ENCODE data around the gene GPR139. TPM values are rescaled to one million over a fixed set of nuclear protein-coding genes. Genes with fewer than 3 reads are reported as not detected.

The GPR139 gene
- total RNA-seq, 1 experiment from 2014 or later = not detected

GRCh38 chr16:20002936-20003335, 70.8 kb downstream of the GPR139 start:
- Mint-ChIP-seq H3K27me3 (ENCODE audit: unreplicated experiment) (peaks cover 67% of the 10 kb centered on the region), H3K4me3 (ENCODE audit: low read depth, unreplicated experiment) (no peak overlapping the region), H3K27ac (ENCODE audit: unreplicated experiment) (no peak overlapping the region), H3K9me3 (ENCODE audit: low read depth, unreplicated experiment) (no peaks in the 10 kb centered on the region), H3K4me1 (ENCODE audit: low read depth, unreplicated experiment) (no peaks in the 10 kb centered on the region), H3K36me3 (ENCODE audit: insufficient read depth, unreplicated experiment) (no peaks in the 10 kb centered on the region)
- no peak for DNase-seq
- CTCF ChIA-PET = interaction anchor here (0.6 to 0.7 kb wide), 2 partner anchors 15 to 358 kb away, joined by 3 read pairs; no protein-coding TSS in a partner anchor
- intact Hi-C loops (cut with micrococcal nuclease; ENCODE audit: unreplicated experiment) = no loop called here
- no TSS peak for BruUV-seq (replicated peaks)
- TF ChIP-seq CTCF (IDR thresholded peaks at IDR 0.05; ENCODE audit: unreplicated experiment) = no peak

- H3K27me3 Mint-ChIP-seq (ENCODE audit: unreplicated experiment) = peaks cover 58% of the 10 kb centered on the region
- no peaks in the 10 kb centered on the region for H3K9me3 Mint-ChIP-seq (ENCODE audit: low read depth, unreplicated experiment)
- H3K4me1 Mint-ChIP-seq (ENCODE audit: low read depth, unreplicated experiment) = no peaks in the 10 kb centered on the region
- CTCF ChIA-PET = interaction anchor here (0.6 to 0.7 kb wide), 2 partner anchors 14 to 1145 kb away, joined by 3 read pairs; no protein-coding TSS in a partner anchor
- no peak for TF ChIP-seq CTCF (IDR thresholded peaks at IDR 0.05; ENCODE audit: unreplicated experiment)
- no peak overlapping the region for H3K27ac Mint-ChIP-seq (ENCODE audit: unreplicated experiment)
- intact Hi-C loops (cut with micrococcal nuclease; ENCODE audit: unreplicated experiment) = no loop called here
- H3K36me3 Mint-ChIP-seq (ENCODE audit: insufficient read depth, unreplicated experiment) = no peaks in the 10 kb centered on the region
- no peak for DNase-seq
- BruUV-seq (replicated peaks) = no TSS peak
- no peak overlapping the region for H3K4me3 Mint-ChIP-seq (ENCODE audit: low read depth, unreplicated experiment)
Observed at GRCh38 chr16:20001856-20002707, 71.6 kb downstream of the GPR139 start.

- no peak for TF ChIP-seq CTCF (IDR thresholded peaks at IDR 0.05; ENCODE audit: unreplicated experiment)
- intact Hi-C loops (cut with micrococcal nuclease; ENCODE audit: unreplicated experiment) = no loop called here
Observed at GRCh38 chr16:19997734-19998133, 76.0 kb downstream of the GPR139 start.

GRCh38 chr16:19997264-19997663, 76.4 kb downstream of the GPR139 start:
- intact Hi-C loops (cut with micrococcal nuclease; ENCODE audit: unreplicated experiment) = no loop called here
- no peak for DNase-seq
- CTCF ChIA-PET = no interaction called here
- Mint-ChIP-seq H3K4me3 (ENCODE audit: low read depth, unreplicated experiment) (no peak overlapping the region), H3K36me3 (ENCODE audit: insufficient read depth, unreplicated experiment) (peaks cover 5% of the 10 kb centered on the region), H3K27me3 (ENCODE audit: unreplicated experiment) (peaks cover 63% of the 10 kb centered on the region), H3K4me1 (ENCODE audit: low read depth, unreplicated experiment) (no peaks in the 10 kb centered on the region), H3K27ac (ENCODE audit: unreplicated experiment) (no peak overlapping the region), H3K9me3 (ENCODE audit: low read depth, unreplicated experiment) (no peaks in the 10 kb centered on the region)
- no peak for TF ChIP-seq CTCF (IDR thresholded peaks at IDR 0.05; ENCODE audit: unreplicated experiment)
- no TSS peak for BruUV-seq (replicated peaks)

More at GRCh38 chr16:19997734-19998133, 76.0 kb downstream of the GPR139 start:
- Mint-ChIP-seq H3K4me1 (ENCODE audit: low read depth, unreplicated experiment) (no peaks in the 10 kb centered on the region), H3K27me3 (ENCODE audit: unreplicated experiment) (peaks cover 63% of the 10 kb centered on the region), H3K36me3 (ENCODE audit: insufficient read depth, unreplicated experiment) (peaks cover 1% of the 10 kb centered on the region), H3K27ac (ENCODE audit: unreplicated experiment) (no peak overlapping the region), H3K9me3 (ENCODE audit: low read depth, unreplicated experiment) (no peaks in the 10 kb centered on the region), H3K4me3 (ENCODE audit: low read depth, unreplicated experiment) (no peak overlapping the region)
- CTCF ChIA-PET = no interaction called here
- no TSS peak for BruUV-seq (replicated peaks)
- no peak for DNase-seq

Measured in Calu3 (cell line).